SHP77 (cell line): ENCODE measurements around the gene RAB7B.

Experiments
- DNase-seq, 2 experiments: peaks; one replicate each; lab custom pipeline; 2025; lab: John Stamatoyannopoulos, UW

Gene RAB7B

DNA sequence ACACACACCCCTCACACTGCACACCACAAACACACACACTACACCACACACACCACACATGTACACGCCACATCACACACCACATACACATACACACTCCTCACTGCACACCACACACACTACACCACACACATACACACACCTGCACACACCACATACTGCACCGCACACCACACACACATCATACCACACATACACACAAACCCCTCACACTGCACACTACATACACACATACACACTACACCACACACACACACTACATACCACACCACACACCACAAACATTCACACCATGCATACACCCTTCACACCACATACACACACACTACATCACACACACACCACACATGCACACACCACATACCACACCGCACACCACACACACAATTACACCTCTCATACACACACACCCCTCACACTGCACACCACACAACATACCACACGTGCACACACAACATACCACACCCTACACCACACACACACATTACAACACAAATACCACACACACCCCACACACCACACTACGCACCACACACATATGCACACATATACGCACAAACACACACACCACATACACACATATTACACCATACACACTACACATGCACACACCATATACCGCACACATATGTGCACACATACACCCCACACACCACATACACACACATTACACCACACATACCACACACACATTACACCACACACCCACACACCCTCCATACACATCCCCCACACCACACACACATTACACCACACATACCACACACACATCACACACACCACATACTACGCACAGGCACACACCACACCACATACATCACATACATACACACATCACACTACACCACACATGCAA, 29.6 kb downstream of the RAB7B start:
- no peak for DNase-seq

DNA sequence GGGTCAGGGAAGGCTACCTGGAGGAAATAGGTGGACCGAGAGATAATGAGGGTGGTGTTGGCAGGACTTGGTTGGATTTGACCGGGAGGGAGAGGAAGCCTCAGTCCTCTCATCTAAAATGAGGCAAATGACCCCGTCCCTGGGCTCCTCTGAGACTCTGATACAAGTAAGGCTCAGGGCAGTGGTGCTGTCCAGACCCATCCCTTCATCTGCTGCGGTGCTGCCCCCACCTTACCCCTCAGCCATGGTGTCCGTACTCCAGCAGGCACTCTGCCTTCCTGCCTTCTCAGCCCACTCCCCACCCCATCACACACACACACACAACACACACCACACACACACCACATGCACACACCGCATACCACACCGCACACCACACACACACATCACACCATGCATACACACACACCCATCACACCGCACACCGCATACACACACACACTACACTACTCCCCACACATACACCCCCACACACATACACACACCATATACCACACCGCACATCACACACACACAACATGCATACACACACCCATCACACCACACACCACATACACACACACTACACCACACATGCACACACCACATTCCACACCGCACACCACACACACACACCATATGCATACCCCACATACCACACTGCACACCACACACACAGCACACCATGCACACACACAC, 30.6 kb downstream of the RAB7B start:
- DNase-seq: no peak

DNA sequence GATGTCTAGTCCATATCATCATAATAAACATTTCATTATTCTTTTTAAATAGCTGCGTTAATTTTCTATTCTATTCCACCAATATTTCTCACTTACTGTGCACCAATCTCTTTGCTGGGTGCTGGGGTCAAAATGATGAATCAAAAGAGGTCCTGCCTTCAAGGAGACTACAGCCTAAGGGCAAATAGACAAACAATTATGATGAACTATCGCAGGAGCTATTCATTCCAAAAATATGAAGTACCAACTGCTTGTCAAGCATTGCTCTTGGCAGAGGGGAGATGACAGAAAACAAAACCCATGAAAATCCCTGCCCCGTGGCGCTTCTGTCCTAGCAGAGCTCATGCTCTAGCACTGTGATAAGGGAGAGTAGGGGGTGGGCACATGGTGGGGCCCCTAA, 31.1 kb downstream of the RAB7B start:
- no peak for DNase-seq

DNA sequence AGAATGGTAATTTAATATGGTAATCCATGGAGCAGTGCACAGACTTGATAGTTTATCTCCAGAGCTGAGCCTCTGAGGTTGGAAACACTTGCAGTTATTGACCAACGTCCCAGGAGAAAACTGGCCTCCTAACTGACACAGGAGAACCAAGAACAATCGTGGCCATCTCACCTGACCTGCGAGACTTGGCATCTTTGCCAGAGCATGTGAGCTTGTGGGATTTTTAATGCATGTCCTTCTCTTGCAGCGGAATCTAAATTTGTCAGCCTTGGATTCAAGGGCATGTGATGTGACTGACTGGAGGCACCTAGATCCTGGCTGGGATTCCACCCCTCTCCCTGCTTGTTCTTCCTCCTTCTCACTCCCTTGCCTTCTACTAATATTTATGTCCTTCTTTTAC, 32.1 kb downstream of the RAB7B start:
- no peak for DNase-seq

DNA sequence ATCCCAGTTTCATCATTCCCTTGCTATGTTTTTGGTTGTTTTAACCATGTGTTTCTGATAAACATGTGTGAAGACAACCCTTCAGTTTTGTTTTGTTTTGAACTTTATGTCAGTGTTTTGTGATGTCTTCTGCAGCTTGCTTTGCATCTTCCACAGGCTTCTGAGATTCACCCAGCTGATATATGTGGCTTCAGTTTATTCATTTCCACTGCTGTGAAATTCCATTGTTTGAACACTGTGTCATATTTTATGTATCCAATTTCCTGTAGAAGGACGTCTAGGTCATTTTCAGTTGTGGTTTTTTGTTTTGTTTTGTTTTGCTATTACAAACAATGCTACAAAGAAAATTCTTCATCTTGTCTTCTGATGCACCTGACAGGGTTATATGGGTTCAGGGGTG, 32.7 kb downstream of the RAB7B start:
- no peak for DNase-seq

DNA sequence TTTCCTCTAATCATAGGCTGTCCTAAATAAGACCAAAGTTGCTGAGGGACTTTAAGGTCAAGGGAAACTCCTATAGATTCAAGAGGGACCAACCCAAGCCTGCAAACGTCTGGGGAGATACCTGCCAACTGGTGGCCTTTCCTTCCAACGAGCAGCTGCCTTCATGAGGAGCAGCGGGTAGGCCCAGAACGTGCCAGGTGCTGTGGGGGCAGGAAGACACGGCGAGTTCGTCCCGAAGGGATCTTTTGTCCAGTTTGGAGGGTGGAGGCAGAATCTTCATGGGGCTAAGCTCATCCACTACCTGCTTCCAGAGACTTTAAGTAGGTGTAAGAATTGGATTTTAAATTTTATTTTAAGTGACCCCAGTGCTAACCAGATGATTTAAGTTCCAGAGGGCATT, 34.0 kb downstream of the RAB7B start:
- no peak for DNase-seq

DNA sequence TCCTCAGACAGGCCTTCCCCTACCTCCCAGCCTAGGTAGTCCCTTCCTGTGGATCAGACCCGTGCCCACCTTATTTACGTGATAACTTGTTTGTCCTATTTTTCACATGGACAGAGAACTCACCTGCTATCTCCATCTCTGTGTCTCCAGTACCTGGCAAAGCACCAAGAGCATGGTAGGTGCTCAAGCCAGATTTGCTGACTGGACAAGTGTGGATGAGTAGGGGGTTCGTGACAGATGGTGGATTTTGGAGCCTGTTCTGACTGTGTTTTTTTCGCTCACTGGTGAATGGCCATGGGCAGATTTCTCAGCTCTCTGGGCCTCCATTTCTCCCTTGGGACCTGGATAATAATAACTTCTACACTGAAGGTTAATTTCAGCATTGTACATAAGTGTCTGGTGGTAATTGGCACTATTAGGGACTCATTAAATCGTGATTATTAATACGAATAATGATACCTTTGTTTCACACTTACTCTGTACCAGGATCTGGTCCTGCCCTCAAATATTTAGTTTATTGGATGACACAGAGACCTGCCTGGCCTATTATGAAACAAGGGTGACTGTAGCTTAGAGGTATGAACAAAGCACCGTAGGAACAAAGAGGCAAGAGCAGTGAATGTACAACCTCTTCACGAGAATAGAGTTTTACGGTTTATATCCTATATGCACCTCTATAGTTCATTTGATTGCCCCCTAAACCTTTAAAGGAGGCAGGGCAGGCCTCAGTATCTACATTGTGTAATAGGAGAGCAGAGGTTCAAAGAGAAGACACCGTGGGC, 35.5 kb downstream of the RAB7B start:
- no peak for DNase-seq

DNA sequence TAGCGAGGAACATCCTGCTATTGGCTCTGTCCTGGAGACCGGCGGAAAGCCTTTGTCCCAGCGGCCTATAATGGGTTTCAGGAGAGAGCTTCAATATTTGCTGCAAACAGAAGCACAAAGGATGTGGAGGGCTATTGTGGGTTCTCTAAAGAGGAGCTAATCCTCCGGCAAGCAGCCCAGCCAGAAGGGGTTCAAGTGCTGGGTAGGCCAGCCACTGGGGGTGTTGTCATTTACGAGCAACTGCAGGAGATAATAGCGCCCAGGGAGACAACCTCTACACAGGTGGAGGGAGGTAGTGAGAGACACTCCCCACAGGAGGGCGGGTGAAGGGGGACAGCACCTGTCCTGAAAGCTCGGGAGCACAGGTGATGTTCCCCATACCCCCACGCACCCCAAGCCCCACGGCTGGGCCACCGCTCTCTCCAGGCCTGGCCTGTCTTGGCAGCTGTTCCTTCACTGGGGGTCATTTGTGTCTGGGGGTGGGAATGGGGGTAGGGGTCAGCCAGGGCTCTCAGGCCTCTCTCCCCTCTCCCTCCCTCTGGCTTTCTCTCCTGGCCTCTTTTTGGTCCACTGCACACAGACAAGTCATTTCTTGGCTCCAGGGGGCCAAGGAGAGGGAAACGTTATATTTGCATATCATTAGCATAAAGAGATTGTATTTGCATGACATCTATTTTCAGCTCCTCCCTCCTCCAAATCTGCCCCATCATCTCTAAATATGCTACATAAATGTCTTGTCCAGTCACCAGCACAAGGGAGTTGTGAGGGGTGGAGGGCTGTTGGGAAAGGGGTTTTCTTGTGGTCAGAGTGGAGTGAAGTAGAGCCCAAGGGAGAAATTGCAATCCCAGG, 37.9 kb downstream of the RAB7B start:
- DNase-seq: peak in 1 of 2 experiments; percentile 10

DNA sequence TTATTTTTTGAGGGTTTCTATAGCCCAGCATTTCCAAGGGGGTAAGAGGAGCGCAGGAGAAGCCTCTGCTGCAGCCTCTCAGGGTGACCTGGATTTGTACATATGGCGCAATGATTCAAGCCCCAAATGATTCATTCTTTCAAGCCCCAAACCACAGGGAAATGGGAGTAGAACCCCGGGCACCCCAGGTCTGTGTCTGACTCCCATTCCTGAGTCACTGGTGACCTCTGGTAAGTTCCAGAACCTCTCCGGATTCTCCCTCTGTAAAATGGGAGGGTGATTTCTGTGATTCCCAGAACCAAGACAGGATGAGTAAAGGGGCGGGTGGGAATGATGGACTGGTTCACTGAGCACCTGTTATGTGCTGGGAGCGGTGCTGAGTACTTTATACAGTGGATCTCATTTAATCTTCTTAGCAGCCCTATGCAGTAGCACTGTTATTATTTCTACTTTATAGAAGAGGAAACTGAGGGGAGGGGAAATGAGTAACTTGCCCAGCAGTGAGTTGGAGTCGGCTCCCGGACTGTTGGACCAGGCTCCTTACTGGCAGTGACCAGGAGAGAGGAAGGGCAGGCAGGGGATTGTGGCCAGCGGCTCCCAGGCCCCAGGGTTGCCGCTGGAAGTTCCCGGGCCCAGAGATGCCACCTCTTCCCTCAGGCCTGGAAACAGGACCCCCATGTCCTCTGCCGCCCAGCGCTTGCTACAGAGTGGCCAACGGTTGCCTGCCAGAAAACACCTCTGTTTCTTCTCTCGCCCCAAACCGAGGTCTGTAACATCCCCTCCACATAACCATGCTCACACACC, 39.6 kb downstream of the RAB7B start:
- no peak for DNase-seq

DNA sequence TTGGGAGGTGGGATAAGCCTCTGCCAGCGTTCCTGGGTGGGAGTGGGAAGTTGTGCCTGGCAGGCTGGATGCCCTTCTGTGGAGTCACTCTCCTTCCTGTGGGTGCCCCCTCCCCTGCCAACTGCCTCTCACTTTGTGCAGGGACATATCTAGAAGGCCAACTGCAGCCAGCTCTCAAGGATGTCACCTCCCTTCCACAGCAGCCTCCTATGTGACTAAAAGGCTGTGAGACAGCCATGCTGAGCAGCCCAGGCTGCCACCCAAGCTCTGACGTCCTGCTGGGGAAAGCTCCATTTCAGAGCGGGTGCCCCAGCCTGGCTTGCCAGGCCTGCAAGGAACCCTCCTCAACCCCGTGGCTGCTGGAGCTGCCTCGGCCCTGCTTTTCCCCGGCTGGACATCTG, 40.4 kb downstream of the RAB7B start:
- no peak for DNase-seq

DNA sequence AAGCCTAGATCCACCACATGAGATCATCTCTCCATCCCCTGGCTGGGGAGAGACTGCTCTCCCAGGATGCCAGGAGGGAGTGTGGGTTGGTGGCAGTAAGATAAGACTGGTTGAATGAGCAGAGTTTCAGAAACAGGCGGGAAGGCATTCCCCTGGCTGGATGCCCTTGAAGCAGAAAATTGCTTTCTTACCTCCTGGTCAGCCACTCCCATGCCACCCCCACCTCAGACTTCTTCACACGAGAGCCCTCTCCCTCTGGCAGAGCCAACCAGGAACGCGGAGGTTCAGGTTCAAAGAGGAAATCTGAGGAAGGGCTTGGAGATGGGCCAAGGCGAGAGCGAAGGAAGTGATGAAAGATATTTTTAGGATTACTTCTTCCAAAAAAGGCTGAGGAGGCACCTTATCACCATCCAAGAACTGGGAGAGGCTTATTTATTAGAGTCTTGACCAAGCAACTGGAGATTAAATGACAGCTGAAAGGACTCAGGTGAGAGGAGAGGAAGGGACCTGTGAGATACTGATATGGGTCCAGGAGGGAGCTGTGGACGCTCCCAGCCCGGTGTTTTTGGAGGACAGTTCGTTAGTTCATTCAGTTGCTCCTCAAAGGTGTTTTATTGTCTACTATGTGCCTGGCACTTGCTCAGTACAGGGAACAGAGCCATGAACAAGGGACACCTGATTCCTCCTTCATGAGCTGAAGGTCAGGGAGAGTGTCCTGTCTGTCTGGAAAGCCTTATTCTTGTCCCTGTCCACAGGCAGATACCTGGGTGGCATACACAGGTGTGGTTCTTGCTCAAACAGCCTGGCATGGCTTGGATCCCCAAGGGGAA, 41.0 kb downstream of the RAB7B start:
- no peak for DNase-seq

DNA sequence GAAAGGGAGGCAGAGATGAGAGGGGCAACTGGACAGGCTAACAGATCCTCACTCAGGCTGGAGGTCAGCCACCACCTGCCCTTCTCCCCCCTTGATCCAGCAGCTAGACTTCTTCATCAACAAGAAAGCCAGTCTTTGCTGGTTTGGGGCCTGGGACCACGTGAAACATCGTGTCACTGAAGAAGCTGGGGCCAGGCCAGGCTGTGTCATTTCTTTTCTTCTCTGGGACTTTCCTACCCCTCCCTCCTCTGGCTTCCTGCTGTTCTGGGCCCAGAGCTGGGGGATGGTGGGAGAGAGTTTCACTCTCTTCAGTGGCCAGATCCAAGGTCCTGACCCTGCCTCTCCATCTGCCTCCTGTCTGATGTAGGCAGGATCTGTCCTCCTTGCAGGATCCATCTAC, 41.8 kb downstream of the RAB7B start:
- no peak for DNase-seq

DNA sequence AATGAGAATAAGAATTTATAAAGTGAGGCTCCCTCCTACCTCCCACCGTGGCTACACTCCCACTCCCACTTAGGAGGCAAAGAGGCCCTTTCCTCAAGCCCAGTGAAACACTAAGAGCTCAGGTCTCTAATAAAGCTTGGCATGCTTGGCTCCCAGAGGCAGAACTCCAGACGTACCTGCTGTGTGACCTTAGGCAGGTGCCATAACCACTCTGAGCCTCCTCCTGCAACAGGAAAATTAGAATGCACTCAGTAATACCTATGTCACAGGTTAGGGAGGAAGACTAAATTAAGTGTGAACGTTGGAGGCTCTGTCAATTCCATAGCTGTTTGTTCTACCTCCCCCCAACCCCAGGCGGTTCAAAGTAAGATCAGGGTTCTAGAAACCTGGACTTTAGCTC, 43.4 kb downstream of the RAB7B start:
- no peak for DNase-seq

DNA sequence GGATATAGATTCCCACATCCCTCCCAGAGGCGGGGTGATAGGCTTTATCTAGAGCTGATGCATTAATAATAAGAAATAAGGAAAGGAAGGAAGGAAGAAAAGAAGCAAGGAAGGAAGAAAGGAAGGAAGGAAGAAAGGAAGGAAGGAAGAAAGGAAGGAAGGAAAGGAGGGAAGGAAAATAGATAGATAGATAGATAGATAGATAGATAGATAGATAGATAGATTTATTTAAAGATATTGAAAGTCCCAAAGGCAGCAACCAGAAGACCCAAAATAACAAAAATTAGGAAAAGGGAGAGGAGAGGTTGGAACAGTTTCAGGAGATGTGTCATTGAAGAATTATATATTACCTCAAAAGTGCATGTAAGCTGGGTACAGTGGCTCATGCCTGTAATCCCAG, 47.7 kb downstream of the RAB7B start:
- DNase-seq: no peak

DNA sequence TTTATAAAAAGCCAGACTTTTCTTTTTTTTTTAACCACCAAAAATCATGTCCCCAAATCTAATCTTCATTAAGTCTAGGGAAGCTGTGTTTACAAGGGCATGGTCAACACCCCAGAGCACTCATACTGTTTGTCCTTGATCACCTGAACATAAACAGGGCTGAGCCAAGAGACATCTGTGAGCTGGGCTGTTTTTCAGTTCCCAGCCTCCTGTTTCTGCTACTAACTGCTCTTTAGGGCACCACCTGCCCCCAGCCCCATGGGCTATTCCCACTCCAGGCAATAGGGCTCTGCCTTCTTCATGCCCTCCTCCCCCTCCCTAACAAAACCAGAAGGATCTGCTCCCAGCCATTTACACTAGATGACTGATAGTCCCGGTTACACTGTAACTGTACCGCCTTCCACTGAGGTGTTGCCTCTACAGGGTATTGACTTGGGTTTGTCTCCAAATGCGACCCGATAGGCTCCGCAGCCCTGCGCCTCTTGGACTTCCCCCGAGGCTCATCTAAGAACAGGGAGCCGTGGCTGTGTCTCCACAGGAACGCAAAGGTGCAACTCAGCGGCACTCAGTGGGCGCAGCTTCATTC, 48.3 kb downstream of the RAB7B start:
- no peak for DNase-seq

DNA sequence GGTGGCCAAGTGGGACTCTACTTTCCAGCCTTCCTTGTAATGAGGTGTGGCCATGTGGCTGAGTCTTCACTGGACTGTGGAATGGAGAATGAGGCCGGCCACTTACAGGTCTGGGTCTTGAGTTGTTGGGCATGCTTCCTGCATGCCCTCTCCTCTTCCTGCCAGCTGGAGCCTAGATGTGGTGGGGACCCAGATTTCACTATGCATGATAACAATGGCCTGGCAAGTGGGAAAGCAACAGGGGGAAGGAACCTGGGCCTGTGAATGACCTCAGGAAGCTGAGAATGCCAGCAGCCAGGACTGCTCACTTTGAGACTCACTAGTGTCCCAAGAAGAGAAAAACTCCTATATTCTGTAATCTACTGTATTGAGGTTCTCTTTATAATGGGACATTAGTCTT, 51.4 kb downstream of the RAB7B start:
- no peak for DNase-seq

DNA sequence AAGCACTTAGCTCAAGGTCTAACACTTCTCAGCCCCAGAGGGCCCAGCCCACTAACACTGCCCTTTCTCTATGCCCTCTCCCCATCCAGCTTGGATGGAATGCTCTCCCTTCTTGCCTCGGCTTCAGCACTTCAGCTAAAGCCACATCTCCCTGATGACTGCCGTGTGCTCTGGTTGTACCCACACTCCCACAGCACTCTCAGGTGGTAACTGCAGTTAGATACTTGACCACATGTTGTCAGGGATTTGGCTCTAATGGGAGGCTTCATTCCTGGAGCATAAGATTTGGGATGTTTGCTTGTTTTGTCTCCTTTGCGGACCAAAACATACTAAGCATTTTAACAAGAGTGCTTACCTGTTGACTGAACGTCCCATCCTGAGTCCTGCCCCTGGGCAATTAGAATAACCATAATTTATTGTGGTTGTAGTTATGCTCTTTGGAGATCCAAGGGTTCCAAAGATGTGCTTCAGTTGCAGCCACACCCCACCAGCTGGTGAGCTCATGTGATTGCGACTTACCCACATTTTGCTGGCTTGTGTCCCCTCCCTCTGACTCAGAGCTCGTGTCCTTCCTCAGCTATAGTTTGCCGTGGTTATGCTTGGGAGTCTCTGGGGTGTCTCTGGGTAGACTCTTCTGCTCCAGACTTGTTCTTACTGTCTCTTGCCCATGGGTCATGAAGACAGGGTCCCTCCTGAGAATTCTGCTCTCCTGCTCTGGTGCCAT, 52.2 kb downstream of the RAB7B start:
- DNase-seq: no peak

DNA sequence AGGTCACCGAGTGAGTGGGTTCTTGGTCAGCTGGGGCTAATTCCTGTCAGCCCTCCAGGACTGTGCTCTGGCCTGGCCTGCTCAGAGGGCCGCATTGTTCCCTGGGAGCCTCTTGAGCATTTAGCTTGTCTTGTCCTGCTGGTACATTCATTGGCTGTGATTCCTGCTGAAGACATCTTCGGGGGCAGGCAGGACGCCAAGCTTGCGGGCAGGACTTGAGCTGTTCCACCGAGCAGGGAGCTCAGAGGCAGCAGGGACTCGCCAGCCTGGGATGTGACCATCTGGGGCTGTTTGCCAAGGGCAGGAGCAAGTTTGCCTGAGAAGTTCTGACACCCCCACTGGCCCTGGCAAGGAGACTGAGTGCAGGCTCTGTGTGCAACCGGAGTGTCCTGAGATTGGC, 52.9 kb downstream of the RAB7B start:
- DNase-seq: no peak

DNA sequence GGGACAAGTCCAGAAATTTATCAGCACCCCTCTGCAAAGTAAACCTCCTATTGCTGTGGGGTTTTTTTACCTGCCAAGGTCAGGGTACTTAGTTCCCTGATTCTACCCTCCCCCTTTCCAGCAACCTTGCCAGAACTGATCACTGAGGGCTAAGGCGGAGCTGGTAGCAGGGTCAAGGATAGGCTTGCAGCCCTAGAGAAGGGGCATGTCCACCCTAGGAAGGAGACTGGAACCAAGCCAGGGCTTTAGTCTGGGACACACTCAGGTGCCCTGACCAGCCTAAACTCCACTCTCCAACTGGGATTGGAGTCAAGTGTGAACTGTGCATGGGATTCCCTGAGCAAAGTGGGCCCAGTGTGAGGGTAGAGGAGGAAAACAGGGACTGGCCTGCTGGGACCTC, 53.4 kb downstream of the RAB7B start:
- DNase-seq: no peak
